ENCODE results near the gene GP1BA. TPM values are rescaled to one million over a fixed set of nuclear protein-coding genes. Genes with fewer than 3 reads are reported as not detected.

The GP1BA gene
- total RNA-seq, 1 donor: 2.2 TPM

DNA sequence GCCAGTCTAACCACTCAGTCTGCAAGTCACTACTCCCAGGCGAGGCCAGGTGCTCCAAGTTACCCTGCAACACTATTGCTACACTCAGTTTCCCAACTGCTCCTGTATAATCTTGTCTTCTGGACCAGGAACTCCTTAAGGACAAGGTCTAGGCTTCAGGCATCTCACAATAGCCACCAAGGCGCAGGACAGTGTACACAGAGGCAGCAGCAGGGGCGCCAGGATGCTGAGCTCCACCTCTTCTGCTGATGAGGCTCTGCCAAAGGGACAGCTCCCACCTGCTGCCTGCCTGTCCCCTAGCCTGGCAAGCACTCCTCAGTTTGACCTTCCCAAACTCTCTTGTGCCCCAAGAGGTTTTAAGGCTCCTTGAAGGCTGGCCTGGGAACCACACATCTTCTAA lies 4.4 kb downstream of the GP1BA start:
- DNase-seq (ENCODE audit: low read depth in 2 of 3, low spot score in 2 of 3): no peak

DNA sequence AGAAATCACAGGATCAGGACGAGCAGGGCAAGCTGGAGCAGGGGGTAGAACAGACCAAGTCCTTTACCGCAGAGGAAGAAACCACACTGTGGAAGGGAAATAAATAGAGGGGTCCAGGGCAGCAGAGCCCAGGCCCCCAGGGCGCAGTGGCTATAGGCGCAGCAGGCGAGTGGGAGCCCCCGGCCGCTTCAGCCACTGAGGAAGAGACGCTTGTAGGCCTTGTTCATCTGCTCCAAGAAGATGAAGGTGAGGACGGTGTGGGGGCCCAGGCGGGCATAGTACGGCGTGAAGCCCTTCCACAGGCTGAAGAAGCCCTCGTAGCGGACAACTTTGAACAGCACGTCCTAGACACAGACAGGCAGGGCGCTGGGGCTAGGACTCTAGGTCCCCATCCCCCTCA lies 5.5 kb downstream of the GP1BA start:
- DNase-seq (ENCODE audit: low read depth in 2 of 3, low spot score in 2 of 3): no peak

DNA sequence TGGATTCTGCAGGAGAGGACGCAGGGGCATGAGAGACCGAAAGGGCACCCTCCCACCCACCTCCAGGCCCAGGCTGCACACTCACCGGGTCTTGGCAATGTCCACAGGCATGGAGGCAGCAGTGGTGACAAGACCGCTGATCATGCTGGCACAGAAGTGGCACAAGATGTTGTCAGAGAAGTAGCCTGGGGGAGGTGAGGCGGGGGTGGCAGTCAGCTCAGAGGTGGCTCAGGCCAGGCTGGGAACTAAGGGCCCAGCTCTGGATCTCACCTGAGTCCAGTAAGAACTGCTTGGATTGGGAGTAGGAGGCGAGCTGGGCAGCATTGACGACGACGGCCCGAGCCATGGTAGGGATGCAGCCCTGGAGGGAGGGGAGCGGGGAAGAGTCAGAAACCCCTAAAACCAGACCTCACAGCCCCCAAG lies 6.0 kb downstream of the GP1BA start:
- DNase-seq (ENCODE audit: low read depth in 2 of 3, low spot score in 2 of 3): no peak

GRCh38 chr17:4938688-4939545 lies 6.8 kb downstream of the GP1BA start:
- no peak for DNase-seq (ENCODE audit: low read depth in 2 of 3, low spot score in 2 of 3)

DNA sequence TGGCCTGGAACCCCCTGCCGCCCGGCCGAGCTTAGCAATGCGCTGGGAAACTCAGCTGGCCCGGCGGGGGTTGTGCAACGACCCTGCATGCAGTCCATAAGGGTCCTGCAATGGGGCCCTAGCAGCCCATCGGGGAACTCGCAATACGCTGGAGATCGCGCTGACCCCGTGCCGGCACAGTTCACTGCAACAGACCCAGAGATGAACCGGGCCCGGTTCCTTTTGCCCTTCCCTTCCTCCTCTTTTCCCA lies 7.4 kb downstream of the GP1BA start:
- DNase-seq (ENCODE audit: low read depth in 2 of 3, low spot score in 2 of 3): no peak

DNA sequence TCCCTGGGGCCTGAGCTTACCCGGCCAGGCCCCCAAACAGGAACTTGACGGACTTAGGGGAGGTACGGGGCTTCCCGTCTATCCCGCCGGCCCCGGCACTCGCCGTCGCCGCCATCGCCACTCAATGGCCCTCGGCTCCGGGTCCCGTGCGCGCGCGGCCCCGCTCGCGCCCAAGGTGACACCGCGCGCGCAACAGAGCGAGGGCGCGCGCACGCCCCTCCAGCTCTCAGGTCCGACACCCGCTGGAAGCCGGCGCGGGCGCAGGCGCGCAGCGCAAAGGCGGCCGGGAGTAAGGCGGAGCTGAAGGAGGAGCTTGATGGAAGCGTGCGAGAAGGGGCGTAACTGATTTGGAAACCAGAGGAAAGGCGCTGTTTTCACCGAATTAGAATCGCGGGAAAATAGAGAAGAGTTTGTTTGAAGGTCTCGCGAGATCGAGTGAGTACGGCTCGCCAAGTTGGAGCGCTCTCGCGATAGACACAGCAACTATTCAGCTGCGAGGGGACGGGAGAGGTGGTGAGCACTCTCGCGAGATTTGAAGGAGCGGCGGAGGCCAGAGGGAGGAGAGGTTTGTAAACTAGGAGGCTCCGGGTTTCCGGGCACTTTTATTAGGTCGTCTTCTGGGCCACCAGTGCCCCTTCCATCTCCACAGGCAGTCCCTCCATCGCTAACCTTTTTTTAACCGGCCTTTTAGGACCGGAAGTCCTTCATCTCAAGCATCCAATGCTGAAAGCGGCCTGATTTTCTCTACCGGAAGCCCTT lies 7.9 kb downstream of the GP1BA start, which contains the start of the genes RNF167 and SLC25A11:
RNF167 (plus strand) TSS at position 473 of the 759 bp plus-strand sequence. CDS start 642 bp downstream, outside the sequence.
SLC25A11 (minus strand) TSS at position 251 of the 759 bp plus-strand sequence; CDS start at position 115, 136 bp downstream.
- peak; percentile 96 to 100 (median 99) for DNase-seq (ENCODE audit: low read depth in 2 of 3, low spot score in 2 of 3)

DNA sequence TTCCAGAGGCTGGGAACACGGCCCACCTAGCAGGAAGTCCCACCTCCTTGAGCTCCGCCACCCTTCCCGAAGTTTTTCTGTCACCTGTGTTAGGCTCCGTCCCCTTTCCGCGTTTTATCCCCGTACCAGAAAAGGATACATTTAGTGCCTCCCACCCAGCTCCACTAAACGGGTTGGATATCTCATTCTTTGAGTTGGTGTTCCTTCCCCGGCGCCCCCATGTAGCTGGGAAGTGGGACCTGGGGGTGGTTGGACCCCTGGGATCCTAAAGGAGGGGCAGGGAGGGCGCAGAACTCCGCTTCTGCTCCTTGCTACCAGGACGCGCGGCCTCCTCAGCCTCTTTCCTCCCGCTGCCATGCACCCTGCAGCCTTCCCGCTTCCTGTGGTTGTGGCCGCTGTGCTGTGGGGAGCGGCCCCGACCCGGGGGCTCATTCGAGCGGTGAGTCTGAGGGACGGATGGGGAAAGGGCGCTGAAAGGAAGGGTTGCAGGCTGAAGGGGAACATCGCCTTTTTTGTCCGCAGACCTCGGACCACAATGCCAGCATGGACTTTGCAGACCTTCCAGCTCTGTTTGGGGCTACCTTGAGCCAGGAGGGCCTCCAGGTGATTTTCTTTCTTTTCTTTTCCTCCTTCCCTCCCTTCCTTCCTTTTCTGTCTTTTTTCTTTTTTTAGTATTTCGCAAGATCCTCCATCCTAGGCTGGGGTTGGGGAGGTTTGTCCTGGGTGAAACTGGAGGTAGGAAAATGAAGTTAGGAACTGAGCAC lies 8.7 kb downstream of the GP1BA start:
- peak in 1 of 3 donors; percentile 27 for DNase-seq (ENCODE audit: low read depth in 2 of 3, low spot score in 2 of 3)

GRCh38 chr17:4941319-4941610 lies 9.2 kb downstream of the GP1BA start:
- DNase-seq (ENCODE audit: low read depth in 2 of 3, low spot score in 2 of 3): no peak

GRCh38 chr17:4942760-4943508 lies 10.9 kb downstream of the GP1BA start:
- DNase-seq (ENCODE audit: low read depth in 2 of 3, low spot score in 2 of 3): no peak

GRCh38 chr17:4944163-4944553 lies 12.1 kb downstream of the GP1BA start:
- peak in 2 of 3 donors; percentile 54 to 56 for DNase-seq (ENCODE audit: low read depth in 2 of 3, low spot score in 2 of 3)

GRCh38 chr17:4944554-4945175 lies 12.6 kb downstream of the GP1BA start:
- DNase-seq (ENCODE audit: low read depth in 2 of 3, low spot score in 2 of 3): no peak

DNA sequence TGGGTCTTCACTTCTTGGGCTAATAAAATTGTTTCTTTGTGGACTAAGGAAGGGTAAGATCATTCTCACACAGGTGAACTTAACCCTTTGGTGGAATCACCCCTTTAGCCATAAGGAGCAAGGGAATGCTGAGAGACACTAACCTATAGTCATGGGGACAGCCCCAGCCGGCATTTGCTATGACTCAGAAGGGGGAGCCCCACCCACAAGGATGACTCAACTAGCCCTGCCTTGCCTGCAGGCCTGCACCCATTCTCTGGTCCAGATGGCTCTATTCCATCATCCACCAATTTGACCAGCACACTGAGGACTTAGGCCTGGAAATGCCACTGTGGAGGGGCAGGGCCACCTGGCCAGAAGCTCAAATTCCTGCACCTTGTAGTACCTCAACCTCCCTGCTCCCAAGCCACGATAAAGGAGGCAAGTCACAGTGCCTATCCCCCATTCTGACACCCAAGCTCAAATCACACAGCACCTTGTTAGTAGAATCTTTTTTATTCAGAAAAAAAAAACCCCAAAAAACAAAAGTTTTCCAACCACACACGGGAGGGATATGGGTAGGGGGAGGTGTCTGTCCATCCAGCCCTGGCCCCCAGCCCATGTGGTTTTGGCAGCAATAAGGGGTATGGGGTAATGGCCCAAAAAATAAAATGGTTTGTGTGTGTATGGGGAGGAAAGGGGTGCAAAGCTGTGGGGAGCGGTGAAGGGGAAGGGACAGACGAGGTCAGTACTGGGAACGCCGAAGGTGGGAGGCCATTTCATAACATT lies 13.3 kb downstream of the GP1BA start:
- peak in 1 of 3 donors; percentile 54 for DNase-seq (ENCODE audit: low read depth in 2 of 3, low spot score in 2 of 3)

DNA sequence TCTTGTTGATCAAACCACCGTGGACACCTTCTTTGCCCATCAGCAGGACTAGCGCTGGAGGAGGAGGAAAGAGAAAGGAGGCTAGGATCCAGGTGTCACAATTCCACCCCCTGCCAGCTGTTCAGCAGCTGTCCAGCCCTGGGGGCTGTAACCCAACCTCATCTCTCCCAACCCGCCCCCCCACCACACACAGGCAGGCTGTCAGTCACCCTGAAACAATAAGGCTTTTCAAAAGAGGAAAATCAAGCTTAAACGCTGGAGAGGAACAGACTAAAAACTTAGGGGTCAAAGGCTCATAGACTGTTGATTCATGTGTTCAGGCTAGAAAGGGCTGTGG lies 13.8 kb downstream of the GP1BA start:
- no peak for DNase-seq (ENCODE audit: low read depth in 2 of 3, low spot score in 2 of 3)

DNA sequence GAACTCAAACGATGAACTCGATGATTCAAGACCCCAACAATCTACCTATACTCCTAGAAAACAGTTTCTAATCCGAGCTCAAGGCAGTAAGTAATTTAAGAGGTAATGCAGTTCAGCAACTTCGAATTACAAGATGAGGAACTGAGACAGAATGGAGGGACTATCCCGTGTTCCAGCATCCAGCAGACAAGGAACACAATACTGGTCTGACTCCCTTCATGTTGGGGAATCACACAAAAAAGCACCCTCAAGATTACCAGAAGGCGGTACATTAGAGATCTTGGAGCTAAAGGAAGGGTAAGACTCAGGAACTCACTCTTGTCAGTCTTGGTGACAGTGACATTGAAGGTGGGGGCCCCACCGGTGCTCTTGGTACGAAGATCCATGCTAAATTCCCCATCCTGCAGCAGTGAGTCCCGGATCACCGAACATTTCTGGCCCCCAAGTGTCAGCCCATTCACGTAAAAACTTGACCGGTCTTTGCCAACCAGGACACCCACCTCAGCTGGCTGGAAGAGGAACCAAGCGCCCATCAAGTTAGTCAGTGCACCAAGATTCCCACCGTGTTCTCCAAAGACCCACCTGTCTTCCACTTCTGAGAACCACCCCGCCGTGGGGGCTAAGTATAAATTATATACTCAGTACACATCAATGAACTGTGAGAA lies 14.4 kb downstream of the GP1BA start:
- no peak for DNase-seq (ENCODE audit: low read depth in 2 of 3, low spot score in 2 of 3)

- no peak for DNase-seq (ENCODE audit: low read depth in 2 of 3, low spot score in 2 of 3)
Observed at GRCh38 chr17:4947010-4947410, 14.9 kb downstream of the GP1BA start.

DNA sequence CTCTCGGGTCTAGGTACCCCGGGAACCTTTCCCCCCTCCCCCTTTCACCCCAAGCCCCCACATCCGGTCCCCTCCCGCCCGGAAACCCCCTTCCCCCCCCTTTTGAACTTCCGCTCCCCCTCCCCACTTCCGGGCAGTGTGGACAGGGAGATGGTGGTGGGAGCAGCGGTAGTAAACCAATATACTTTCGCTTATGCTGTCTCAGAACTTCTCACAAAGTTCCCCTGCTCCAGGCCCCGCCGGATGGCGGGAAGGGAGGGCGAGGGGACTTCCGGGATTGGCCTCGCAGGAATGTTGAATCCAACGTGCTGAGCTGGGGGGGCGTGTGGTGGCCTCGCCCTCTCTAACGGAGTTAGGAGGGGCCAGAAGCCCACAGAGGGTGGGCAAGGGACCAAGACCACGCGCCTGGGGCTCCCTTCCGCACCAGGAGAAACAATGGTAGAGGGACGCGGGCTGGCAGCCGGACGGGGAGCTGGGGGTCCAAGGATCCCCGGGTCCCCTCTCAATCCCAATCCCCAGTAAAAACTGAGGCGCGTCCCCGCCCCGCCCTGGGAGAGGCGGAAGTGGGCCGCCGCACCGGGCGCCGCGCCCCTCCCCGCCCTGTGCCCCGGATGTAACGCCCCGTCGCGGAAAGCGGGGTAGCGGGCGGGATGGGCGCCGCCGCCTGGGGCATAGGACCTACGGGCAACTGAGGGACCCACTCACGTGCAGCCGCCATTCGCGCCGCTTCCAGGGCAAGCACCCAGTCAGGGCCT lies 15.5 kb downstream of the GP1BA start:
- peak in 1 of 3 donors; percentile 36 for DNase-seq (ENCODE audit: low read depth in 2 of 3, low spot score in 2 of 3)

DNA sequence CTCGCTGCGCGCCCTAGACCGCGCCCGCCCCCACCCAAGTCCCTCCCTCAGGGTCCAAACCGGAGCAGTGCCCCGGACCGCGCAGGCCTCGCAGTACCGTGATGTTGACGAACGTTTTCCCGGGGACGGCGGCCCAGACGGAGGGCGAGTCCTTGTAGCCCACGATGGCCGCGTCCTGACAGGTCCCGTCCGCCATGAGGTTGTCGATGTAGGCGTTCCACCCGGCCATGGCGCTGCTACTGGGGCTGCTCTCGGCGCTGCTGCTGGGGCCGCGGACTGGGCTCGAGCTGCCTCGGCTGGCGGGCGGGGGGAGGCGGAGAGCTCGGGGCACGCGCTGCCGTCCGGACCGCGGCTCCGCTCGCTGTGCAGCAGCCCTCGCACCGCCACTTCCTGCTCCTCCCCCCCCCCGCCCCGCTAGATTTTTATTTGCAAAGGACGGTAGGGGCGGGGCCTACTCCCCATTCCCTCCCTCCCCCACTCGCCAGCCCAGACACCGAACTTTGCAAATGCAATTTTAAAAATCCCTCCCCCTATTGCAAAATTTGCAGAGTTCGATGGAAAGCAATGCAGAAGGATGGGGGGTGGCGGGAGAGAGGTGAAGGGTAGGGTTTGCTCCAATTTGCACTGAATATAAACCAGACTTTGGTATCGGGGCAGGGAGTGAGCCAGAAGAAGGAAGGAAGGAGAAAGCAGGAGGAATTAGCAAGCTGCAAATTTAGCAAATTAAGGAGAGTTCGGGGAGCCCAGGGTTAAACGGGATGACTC lies 16.3 kb downstream of the GP1BA start, which contains the start of gene PFN1:
PFN1 (minus strand) TSS at position 365 of the 765 bp plus-strand sequence; CDS start at position 229, 136 bp downstream.
- peak; percentile 82 to 94 (median 92) for DNase-seq (ENCODE audit: low read depth in 2 of 3, low spot score in 2 of 3)
